ENCODE results near the gene WDR26.
"Not testable (repeated sequence)": the region's sequence is repeated elsewhere in the genome, so short reads cannot be mapped to it uniquely, and the experiment has no call there.

WDR26 gene

DNA sequence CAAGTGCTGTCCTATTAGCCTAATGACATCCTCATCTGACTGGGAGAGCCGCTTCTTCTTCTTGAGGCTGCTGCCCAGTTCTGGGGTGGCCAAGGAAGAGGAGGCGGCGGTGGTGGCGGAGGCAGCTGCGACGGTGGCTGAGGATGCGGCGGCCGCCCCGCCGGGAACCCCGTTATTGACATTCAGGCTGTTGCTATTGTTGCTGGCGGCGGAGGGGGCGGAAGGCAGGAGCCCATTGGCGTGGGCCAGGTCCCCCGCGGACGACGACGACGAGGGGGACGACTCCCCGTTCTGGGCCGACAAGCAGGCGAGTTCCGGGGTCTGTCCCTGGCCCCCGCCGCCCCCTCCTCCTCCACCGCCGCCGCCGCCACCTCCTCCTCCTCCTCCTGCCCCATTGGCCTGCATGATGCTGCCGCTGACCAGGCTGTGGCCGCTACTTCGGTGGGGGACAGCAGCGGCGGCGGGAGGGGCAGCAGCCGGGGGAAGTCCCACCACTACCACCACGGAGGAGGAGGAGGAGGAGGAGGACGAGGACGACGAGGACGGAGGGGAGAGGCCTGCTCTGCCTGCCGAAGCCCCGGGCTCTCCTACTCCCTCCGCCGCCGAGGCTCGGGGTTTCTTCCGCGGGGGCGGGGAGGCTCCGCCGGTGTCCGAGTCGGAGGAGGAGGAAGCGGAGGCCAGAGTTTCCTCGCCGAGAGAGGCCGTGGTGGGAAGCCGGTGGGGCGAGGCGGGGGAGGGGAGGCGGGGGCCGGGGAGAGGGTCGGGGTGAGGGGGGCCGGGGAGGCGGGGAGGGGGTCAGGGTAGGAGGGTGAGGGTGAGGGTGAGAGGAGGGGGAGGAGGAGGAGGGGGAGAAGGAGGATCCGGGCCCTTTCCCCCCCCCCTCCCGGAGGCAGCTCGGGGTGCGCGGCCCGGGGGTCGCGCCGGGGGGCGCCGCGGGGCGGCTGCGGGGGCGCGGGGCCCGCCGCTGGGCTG lies 610 bp downstream of the WDR26 start:
- peak; percentile 2 to 11 for ATAC-seq

- ATAC-seq = no peak
These were observed 1.4 kb downstream of the WDR26 start for GRCh38 chr1:224433041-224433691.

DNA sequence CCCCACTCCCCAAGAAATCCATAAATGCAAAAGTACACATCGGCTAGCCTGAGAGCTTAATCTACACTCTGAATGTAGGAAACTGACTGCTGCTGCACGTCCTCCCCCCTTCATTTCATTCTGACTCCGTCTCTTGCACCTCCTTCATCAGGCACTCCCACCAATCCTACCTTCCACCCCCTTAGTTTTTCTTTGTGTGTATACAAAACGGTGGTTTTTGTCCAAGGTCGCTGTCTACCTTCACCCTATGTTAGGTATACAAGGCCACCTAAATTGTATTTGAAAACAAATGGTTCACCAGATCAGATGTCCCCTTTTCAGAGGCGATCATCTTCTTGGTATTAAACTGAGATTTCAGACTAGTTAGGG lies 1.9 kb downstream of the WDR26 start:
- ATAC-seq = no peak

DNA sequence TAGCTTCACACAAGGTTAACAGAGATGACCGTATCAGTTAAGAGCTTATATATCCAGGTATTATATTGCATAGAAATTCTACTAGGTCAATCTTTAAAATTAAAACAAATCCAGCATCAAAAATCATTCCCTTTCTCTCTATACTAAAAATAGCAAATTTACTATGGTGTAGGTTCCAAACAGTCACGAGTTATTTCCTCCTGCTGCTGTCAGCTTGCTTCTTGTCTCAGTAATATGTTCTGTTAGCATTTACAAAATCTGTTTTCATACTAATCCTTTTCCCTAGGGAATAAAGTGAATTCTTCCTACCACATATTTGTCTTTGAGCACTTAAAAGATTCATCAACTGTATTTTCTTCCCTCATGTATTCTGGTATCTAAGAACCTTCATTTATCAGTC lies 2.5 kb downstream of the WDR26 start:
- no peak for ATAC-seq

DNA sequence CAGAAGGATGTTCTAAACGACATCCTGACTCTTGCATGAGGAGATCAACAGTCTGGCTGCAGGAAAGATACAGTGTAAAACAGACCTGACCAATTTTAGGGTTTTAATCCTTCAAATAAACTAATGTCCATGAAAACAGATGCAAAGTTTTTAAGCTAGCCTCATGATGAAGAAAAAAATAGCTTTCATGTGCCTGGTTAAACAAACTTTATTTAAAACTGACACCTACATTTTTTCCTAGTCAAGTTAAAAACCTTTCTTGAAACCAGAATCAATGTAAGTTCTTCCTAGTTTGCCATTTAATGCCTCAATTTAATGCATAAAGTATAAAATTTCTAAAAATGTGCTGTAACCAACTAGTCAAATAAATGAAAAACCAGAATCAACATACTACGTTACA lies 2.9 kb downstream of the WDR26 start:
- no peak for ATAC-seq

DNA sequence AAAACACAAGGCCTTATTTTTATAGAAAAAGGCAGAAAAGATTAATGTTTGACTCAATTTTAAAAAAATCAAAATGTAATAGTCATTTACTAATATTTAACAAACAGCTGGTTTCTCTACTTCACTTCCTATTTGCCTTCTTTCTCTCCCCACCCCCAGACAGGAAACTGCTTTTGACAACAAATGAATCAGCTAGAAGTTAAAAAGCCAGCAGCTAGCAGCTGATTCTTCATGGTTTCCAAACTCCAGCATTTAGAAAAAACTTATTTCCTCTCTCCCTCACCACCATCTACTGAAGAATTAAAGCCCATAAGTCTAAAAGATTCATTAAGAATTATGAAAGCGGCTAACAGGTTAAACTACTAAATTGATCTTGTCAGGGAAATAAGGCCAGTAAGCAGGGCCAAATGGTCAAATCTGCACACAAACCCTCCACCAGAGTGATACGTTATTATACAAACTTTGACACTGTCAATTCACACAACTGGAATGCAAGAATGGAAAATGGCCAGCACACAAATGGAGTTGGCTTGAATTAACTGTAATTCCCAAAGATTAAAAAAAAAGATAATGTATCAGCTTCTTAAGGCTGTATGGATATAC lies 4.0 kb downstream of the WDR26 start:
- no peak for ATAC-seq

GRCh38 chr1:224429616-224430326 lies 4.8 kb downstream of the WDR26 start:
- ATAC-seq = no peak

- not testable (repeated sequence) for ATAC-seq
These were observed 5.9 kb downstream of the WDR26 start for GRCh38 chr1:224428713-224429112.

- ATAC-seq = no peak
These were observed 7.3 kb downstream of the WDR26 start for GRCh38 chr1:224427346-224427745.

GRCh38 chr1:224426869-224427268 lies 7.7 kb downstream of the WDR26 start:
- ATAC-seq = not testable (repeated sequence)

GRCh38 chr1:224425279-224425884 lies 9.2 kb downstream of the WDR26 start:
- ATAC-seq = no peak

DNA sequence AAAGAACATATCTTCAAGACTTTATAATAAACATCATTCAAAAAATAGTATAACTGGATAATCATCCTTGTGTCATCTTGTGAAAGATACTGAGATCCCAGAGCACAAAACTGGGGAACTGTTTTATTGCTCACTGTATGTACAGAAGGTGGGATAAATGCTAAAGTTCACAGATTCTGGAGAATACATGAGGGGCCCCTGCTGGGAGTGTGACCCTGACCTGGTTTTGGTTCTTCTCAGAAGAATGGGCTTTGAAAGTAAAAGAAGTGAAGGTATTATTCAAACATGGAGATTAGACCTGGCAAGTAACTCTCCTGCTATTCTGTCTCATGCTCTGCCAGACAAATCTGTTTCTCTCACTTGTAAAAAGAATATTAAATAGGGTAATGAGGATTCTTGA lies 14.5 kb downstream of the WDR26 start:
- no peak for ATAC-seq

DNA sequence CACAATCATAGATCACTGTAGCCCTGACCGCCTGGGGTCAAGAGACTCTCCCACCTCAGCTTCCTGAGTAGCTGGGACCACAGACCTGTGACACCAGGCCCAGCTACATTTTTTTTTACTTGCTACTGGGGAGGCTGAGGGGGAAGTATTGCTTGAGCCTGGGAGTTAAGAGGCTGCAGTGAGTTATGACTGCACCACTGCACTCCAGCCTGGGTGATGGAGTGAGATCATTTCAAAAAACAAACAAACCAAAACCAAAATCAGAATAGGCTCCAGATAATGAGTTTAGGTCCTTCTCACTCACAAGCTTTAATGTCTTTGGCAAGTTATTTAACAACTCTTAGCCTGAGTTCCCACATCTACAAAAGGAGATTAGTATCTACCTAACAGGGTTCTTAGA lies 22.8 kb downstream of the WDR26 start:
- ATAC-seq = no peak

DNA sequence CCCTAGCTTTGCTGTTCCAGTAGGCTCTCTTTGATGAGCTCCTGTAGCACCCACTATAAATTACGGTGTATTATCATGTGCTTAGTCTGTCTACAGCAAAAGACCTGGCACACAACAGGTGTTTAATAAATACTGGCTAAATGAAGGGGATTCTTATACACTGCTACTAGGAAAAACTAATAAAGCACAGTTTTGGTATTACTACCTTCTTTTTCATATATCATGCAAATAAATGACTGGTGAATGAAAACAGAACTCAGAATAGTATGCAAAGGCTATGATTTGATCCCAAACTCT lies 26.4 kb downstream of the WDR26 start:
- ATAC-seq = no peak

DNA sequence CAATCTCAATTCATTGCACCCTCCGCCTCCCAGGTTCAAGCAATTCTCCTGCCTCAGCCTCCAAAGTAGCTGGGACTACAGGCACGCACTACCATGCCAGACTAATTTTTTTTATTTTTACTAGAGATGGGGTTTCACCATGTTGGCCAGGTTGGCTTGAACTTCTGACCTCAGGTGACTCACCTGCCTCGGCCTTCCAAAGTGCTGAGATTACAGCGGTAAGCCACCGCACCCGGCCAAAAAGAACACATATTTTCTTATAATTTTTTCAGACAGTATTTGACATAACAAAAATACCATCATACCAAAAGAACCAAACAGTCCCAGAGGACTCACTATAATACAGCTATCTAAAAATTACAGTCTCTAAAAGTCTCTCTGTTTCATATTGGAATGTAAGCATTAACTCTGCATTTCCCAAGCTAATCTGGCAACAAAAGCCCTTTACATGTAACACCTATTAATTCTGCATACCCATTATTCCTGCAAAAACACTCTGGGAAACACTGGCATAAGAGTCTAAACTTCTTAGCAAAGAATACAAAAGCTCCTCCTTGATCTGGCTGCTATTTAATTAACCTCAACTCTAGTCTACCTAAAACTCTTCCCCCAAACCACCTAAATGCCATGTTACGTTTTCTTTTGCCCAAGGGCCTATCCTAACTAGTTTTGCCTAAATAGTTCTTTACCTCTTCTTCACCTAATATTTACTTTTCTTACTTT lies 26.9 kb downstream of the WDR26 start:
- ATAC-seq = no peak

- no peak for ATAC-seq
These were observed 28.4 kb downstream of the WDR26 start for GRCh38 chr1:224406216-224406615.

DNA sequence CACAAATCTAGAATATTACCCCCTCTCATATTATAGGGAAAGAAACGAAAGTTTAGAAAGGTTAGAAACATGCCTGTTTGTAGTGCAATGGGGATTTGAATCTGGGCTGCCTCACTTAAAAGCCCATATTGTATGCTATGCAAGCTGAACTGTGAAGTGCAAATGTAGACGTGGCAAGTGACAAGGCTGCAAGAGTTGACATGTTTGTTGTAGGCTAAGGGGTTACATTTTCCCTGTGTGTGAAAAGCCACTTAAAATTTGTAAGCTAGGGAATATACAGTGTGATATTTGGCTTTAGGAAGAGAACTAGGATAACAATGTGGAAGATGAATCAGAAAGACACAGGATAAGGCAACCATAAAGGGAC lies 29.0 kb downstream of the WDR26 start:
- no peak for ATAC-seq

- no peak for ATAC-seq
These were observed 29.5 kb downstream of the WDR26 start for GRCh38 chr1:224404916-224405603.

GRCh38 chr1:224402472-224403036 lies 32.0 kb downstream of the WDR26 start:
- no peak for ATAC-seq

DNA sequence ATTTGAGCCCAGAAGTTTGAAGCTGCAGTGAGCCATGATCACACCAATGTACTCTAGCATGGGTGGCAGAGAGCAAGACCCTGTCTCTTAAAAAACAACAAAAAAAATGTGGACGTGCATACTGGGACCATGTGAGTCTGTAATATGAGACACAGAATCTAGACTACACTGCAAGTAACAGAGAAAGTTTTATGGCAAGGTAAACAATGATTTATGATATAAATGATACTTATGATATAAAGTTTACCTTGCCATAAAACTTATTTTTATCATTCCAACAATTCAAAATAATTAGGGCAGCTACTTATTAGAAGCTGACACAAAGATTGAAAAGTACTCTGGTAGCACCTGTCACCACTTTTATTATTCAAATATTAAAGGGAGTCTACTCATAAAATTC lies 34.7 kb downstream of the WDR26 start:
- ATAC-seq = no peak

- no peak for ATAC-seq
These were observed 41.3 kb downstream of the WDR26 start for GRCh38 chr1:224393294-224393693.

All from activated CD4-positive, CD25-positive, alpha-beta regulatory T cell treated with anti-CD3 and anti-CD28 coated beads, Interleukin-2, amount 50 U/mL, for 24 hours (primary cell).